ENCODE measurements around the gene PHLPP1. TPM values are rescaled to one million over a fixed set of nuclear protein-coding genes. Genes with fewer than 3 reads are reported as not detected.

PHLPP1 gene
- total RNA-seq, 4 donors from 2014 or later = 28.1 to 56.6 (median 37.1) TPM

DNA sequence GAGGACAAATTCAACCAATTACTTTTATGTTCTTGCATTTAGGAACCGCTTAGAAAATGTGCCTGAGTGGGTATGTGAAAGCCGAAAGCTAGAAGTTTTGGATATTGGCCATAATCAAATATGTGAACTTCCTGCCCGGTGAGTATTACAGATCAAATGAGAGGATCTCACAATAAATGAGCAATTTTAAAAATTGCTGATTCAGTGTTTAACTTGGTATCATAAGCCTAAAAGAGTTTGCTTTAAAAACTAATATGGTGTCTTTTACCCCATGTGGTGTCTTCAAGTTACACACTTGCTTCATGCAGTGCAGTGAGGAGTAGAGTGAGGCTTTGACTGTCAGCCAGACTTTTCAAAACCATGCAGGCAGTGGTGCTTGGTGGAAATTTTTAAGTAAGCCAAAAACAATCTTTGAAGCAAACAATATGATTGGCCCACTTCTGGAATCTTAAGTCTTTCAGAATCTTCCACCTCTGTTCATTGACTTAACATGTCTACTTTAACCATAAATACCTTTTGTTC lies 199.6 kb downstream of the PHLPP1 start:
- Histone ChIP-seq H3K4me3 (no peak overlapping the region), H3K4me1 (no peaks in the 10 kb centered on the region), H3K27me3 (no peaks in the 10 kb centered on the region), H3K27ac (no peak overlapping the region), H3K36me3 (peaks cover 2% of the 10 kb centered on the region), H3K9me3 (no peaks in the 10 kb centered on the region)
- DNase-seq (ENCODE audit: low spot score in 2 of 2) = no peak
- TF ChIP-seq, protein P1, sequence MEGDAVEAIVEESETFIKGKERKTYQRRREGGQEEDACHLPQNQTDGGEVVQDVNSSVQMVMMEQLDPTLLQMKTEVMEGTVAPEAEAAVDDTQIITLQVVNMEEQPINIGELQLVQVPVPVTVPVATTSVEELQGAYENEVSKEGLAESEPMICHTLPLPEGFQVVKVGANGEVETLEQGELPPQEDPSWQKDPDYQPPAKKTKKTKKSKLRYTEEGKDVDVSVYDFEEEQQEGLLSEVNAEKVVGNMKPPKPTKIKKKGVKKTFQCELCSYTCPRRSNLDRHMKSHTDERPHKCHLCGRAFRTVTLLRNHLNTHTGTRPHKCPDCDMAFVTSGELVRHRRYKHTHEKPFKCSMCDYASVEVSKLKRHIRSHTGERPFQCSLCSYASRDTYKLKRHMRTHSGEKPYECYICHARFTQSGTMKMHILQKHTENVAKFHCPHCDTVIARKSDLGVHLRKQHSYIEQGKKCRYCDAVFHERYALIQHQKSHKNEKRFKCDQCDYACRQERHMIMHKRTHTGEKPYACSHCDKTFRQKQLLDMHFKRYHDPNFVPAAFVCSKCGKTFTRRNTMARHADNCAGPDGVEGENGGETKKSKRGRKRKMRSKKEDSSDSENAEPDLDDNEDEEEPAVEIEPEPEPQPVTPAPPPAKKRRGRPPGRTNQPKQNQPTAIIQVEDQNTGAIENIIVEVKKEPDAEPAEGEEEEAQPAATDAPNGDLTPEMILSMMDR (IDR thresholded peaks at IDR 0.05) = no peak
- TF ChIP-seq POLR2AphosphoS5 (IDR thresholded peaks at IDR 0.05) (no peak), POLR2A (IDR thresholded peaks at IDR 0.05) (no peak), EP300 (IDR thresholded peaks at IDR 0.05) (no peak)
- WGBS = 94% methylated on average over 3 of the region's 3 CpGs

DNA sequence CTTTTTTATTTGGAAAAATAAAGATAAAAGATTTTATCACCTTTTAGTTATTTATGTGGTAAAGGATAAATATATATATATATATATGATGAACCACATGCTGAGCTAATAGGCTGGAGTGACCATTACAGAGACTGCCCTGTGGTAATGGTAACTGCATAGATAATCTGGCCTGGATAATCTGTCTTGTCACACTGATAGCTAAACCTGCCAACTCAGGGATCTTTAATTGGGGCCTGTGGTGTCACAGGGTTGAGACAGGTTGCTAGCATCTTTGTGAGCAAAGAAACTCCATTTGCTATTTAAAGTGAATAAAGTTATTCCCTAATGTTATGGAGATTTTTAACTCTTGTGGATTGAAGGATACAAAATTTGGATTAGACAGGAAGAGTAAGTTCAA lies 203.0 kb downstream of the PHLPP1 start:
- TF ChIP-seq, protein P1 (IDR thresholded peaks at IDR 0.05) = no peak
- TF ChIP-seq POLR2A (IDR thresholded peaks at IDR 0.05) (no peak), POLR2AphosphoS5 (IDR thresholded peaks at IDR 0.05) (no peak), EP300 (IDR thresholded peaks at IDR 0.05) (no peak)
- no peak overlapping the region for H3K27ac ChIP-seq
- DNase-seq (ENCODE audit: low spot score in 2 of 2) = no peak
- peaks cover 17% of the 10 kb centered on the region for H3K36me3 ChIP-seq
- no peaks in the 10 kb centered on the region for H3K9me3 ChIP-seq
- H3K4me3 ChIP-seq = no peak overlapping the region
- no peaks in the 10 kb centered on the region for H3K27me3 ChIP-seq
- no peaks in the 10 kb centered on the region for H3K4me1 ChIP-seq

DNA sequence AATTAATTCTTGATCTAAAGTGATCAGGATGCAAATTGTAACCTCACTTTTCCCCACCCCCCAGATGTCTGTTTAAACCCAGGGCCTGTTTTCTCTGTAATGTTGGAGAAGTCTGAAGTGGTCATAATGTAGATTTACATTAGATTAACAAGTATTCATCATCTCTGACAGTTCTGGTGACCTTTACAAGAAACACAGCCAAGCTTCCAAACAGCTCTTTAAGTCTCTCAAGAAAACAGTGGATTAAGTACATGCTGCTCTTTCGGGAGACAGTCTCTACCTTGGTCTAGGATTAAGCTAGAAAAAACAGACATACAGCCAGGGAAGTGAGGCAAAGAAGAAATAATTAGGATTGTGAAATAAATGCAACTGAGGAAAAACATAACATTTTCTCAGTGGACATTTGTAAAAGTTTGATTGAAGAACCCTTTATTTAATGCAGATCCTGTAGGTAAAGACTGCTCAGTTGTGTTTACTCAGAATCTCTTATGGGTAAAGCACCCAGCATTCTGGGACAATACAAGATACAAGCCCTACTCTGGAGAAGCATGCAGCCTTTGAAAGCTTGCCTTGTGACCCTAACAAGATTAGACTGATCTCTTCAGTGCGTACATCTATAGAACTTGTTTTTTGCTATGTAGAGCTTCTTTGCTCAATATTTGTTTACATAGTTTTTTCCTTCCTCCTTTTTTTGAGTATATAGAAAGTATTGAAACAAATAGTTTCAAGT lies 203.9 kb downstream of the PHLPP1 start:
- Histone ChIP-seq H3K27ac (no peak overlapping the region), H3K27me3 (no peaks in the 10 kb centered on the region), H3K9me3 (no peaks in the 10 kb centered on the region), H3K4me1 (no peaks in the 10 kb centered on the region), H3K4me3 (no peak overlapping the region), H3K36me3 (peaks cover 17% of the 10 kb centered on the region)
- DNase-seq (ENCODE audit: low spot score in 2 of 2) = no peak
- TF ChIP-seq, protein P1 (IDR thresholded peaks at IDR 0.05) = no peak
- no peak for TF ChIP-seq POLR2A (IDR thresholded peaks at IDR 0.05)
- no peak for TF ChIP-seq EP300 (IDR thresholded peaks at IDR 0.05)
- TF ChIP-seq POLR2AphosphoS5 (IDR thresholded peaks at IDR 0.05) = no peak
- 66% methylated on average over 2 of the region's 2 CpGs for WGBS

DNA sequence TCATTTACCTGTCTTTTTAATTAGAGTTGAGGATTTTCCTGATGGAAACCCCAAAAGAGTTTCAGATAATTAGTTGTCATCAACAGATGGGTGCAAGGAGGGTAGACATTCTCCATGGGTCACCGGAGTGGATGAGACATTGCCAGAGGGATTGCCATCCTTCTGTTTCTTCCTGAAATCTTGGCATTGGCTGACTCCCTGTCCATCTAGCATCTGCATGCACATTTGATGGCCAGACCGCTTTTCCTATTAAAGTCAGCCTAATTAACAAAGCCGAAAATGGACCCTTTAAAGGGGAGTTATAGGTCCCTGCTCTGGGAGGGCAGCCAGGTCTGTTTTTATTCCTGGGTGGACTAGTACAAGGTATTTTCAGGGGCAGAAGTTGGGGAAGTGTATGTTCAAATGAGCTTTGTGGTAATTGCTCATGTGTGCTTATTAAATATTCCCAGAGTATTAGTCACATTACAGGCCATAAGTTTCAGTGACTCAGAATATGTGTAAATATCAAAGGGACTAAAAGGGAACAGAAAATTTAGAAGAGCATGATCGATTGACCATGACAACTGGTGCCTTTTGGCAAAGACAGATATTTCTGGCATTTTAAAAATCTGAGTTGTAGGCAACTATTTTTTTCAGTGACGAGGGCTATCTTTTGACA lies 209.8 kb downstream of the PHLPP1 start:
- TF ChIP-seq POLR2A (IDR thresholded peaks at IDR 0.05) (no peak), POLR2AphosphoS5 (IDR thresholded peaks at IDR 0.05) (no peak), EP300 (IDR thresholded peaks at IDR 0.05) (no peak)
- TF ChIP-seq, protein P1 (IDR thresholded peaks at IDR 0.05) = no peak
- Histone ChIP-seq H3K4me1 (no peaks in the 10 kb centered on the region), H3K27ac (no peak overlapping the region), H3K36me3 (peaks cover 13% of the 10 kb centered on the region), H3K9me3 (no peaks in the 10 kb centered on the region), H3K27me3 (no peaks in the 10 kb centered on the region), H3K4me3 (no peak overlapping the region)
- WGBS = 91% methylated on average over 5 of the region's 5 CpGs
- DNase-seq (ENCODE audit: low spot score in 2 of 2) = no peak

DNA sequence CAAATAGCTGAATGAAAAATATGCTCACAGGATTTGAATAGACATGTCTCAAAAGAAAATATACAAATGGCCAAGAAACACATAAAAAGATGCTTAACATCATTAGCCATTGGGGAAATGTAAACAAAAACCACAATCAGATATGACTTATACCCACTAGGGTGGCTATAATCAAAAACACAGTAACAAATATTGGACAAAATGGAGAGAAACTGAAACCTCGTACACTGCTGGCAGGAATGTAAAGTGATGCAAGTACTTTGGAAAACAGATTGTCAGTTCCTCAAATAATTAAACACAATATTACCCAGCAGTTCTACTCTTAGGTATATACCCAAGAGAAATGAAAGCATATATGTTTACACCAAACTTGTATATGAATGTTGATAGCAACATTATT lies 213.0 kb downstream of the PHLPP1 start:
- no peak overlapping the region for H3K4me3 ChIP-seq
- H3K36me3 ChIP-seq = no peaks in the 10 kb centered on the region
- DNase-seq (ENCODE audit: low spot score in 2 of 2) = no peak
- no peaks in the 10 kb centered on the region for H3K4me1 ChIP-seq
- H3K9me3 ChIP-seq = no peaks in the 10 kb centered on the region
- WGBS = 72% methylated on average over 1 of the region's 1 CpG
- no peak for TF ChIP-seq EP300 (IDR thresholded peaks at IDR 0.05)
- TF ChIP-seq, protein P1 (IDR thresholded peaks at IDR 0.05) = no peak
- no peak for TF ChIP-seq POLR2AphosphoS5 (IDR thresholded peaks at IDR 0.05)
- no peak for TF ChIP-seq POLR2A (IDR thresholded peaks at IDR 0.05)
- H3K27me3 ChIP-seq = no peaks in the 10 kb centered on the region
- H3K27ac ChIP-seq = no peak overlapping the region

All from suprapubic skin (tissue), 4 donors.